ENCODE data around the gene SPECC1. TPM values are rescaled to one million over a fixed set of nuclear protein-coding genes. Genes with fewer than 3 reads are reported as not detected.

Gene SPECC1
- polyA plus RNA-seq, 1 of the 3 experiments (the other 2 are of a cell fraction) = 11.2 TPM

DNA sequence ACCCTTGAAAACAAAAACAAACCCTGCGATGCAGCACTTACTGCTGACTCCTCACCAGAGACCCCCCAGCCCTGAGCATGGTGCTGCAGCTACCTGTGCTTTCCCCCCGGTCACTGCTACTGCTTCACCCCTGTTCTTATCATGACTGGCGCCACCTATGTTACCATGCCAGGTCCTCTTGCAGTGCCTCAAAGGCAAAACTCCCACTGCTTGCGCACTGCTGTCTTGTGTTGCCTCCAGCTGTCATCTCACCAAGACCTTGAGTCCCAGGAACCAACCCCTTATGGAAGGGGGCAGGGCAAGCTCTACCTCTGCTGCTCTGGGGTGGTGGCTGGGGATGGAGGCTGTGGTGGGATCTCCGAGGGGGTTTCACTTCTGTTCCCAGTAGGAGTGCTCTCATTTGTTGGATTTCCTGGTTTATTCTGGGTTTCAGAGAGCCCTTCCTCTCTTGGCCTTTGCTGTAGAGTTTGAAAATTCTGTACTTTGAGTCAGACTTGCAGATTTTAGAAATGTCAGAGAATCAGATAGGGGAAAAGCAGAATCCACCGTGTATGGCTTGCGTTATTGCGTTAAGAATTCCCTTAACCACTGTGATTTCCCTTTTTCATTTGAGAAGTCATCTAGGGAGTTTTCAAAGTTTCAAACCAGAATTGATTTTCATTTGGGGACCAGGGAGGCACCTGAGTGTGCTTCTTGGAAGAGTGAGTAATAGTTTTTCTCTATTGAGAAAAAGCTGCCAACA, 96.6 kb downstream of the SPECC1 start:
- no peak overlapping the region for H3K4me3 ChIP-seq (ENCODE audit: low read depth in 2 of 2, low read length in 1 of 2)
- ChIA-PET CTCF (interaction anchor here (0.7 to 2.5 kb wide), 6 partner anchors 9 to 113 kb away, joined by 3 to 8 read pairs (median 3); partner anchors contain the start of gene SPECC1), POLR2A (no interaction called here)
- H3K79me2 ChIP-seq (ENCODE audit: insufficient read depth) = no peaks in the 10 kb centered on the region
- H3K27me3 ChIP-seq (ENCODE audit: insufficient read depth) = no peaks in the 10 kb centered on the region
- H2AFZ ChIP-seq (ENCODE audit: low read depth) = no peak overlapping the region
- peaks cover 0 to 6% of the 10 kb centered on the region in 2 experiments; a peak in 1 of 4 replicates for H3K4me1 ChIP-seq (ENCODE audit: control insufficient read depth in 1 of 2, insufficient read depth in 2 of 2, low read depth in 1 of 2, low read length in 1 of 2)
- H3K9me3 ChIP-seq = no peaks in the 10 kb centered on the region
- H3F3A ChIP-seq (replicated peaks; ENCODE audit: insufficient read depth) = no peaks in the 10 kb centered on the region
- no peaks in the 10 kb centered on the region for H4K20me1 ChIP-seq (ENCODE audit: insufficient read depth)
- H3K9ac ChIP-seq = no peak overlapping the region
- H3K36me3 ChIP-seq (replicated peaks in 1 of 2; ENCODE audit: control insufficient read depth in 1 of 2, insufficient read depth in 2 of 2, low read length in 1 of 2) = no peaks in the 10 kb centered on the region
- no peak overlapping the region for H3K4me2 ChIP-seq
- DNase-seq = no peak
- WGBS (ENCODE audit: low lambda C conversion rate) = 92% methylated on average over 8 of the region's 8 CpGs
- H3K27ac ChIP-seq (ENCODE audit: low read depth in 2 of 2, low read length in 1 of 2) = no peak overlapping the region
- no peaks in the 10 kb centered on the region for H3K9me2 ChIP-seq
- no peak for TF ChIP-seq POLR2AphosphoS5 (IDR thresholded peaks at IDR 0.05; ENCODE audit: low read depth, low read length)
- no peak for TF ChIP-seq GATA2 (CRISPR knock-in tag; IDR thresholded peaks at IDR 0.05)
- TF ChIP-seq SIN3A (IDR thresholded peaks at IDR 0.05; ENCODE audit: borderline replicate concordance, low read depth, low read length) = no peak
- TF ChIP-seq GABPA (IDR thresholded peaks at IDR 0.05; ENCODE audit: low read depth) = no peak
- TF ChIP-seq RAD21 (IDR thresholded peaks at IDR 0.05; ENCODE audit: low read length) = no peak
- TF ChIP-seq RCOR1 (IDR thresholded peaks at IDR 0.05; ENCODE audit: low read length) = no peak
- TF ChIP-seq, protein P1, sequence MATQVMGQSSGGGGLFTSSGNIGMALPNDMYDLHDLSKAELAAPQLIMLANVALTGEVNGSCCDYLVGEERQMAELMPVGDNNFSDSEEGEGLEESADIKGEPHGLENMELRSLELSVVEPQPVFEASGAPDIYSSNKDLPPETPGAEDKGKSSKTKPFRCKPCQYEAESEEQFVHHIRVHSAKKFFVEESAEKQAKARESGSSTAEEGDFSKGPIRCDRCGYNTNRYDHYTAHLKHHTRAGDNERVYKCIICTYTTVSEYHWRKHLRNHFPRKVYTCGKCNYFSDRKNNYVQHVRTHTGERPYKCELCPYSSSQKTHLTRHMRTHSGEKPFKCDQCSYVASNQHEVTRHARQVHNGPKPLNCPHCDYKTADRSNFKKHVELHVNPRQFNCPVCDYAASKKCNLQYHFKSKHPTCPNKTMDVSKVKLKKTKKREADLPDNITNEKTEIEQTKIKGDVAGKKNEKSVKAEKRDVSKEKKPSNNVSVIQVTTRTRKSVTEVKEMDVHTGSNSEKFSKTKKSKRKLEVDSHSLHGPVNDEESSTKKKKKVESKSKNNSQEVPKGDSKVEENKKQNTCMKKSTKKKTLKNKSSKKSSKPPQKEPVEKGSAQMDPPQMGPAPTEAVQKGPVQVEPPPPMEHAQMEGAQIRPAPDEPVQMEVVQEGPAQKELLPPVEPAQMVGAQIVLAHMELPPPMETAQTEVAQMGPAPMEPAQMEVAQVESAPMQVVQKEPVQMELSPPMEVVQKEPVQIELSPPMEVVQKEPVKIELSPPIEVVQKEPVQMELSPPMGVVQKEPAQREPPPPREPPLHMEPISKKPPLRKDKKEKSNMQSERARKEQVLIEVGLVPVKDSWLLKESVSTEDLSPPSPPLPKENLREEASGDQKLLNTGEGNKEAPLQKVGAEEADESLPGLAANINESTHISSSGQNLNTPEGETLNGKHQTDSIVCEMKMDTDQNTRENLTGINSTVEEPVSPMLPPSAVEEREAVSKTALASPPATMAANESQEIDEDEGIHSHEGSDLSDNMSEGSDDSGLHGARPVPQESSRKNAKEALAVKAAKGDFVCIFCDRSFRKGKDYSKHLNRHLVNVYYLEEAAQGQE (IDR thresholded peaks at IDR 0.05; ENCODE audit: low read depth, low read length) = no peak
- TF ChIP-seq, protein P2, sequence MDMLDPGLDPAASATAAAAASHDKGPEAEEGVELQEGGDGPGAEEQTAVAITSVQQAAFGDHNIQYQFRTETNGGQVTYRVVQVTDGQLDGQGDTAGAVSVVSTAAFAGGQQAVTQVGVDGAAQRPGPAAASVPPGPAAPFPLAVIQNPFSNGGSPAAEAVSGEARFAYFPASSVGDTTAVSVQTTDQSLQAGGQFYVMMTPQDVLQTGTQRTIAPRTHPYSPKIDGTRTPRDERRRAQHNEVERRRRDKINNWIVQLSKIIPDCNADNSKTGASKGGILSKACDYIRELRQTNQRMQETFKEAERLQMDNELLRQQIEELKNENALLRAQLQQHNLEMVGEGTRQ (IDR thresholded peaks at IDR 0.05; ENCODE audit: borderline replicate concordance, low read depth, low read length) = no peak
- no peak for TF ChIP-seq EP300 (IDR thresholded peaks at IDR 0.05; ENCODE audit: borderline replicate concordance in 1 of 2, low read depth in 1 of 2, low read length in 1 of 2)
- TF ChIP-seq RXRA (IDR thresholded peaks at IDR 0.05; ENCODE audit: borderline replicate concordance, low read depth) = no peak
- no peak for TF ChIP-seq EZH2phosphoT487 (IDR thresholded peaks at IDR 0.05; ENCODE audit: borderline replicate concordance, low read depth)
- TF ChIP-seq, protein P3, sequence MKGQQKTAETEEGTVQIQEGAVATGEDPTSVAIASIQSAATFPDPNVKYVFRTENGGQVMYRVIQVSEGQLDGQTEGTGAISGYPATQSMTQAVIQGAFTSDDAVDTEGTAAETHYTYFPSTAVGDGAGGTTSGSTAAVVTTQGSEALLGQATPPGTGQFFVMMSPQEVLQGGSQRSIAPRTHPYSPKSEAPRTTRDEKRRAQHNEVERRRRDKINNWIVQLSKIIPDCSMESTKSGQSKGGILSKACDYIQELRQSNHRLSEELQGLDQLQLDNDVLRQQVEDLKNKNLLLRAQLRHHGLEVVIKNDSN (IDR thresholded peaks at IDR 0.05; ENCODE audit: borderline replicate concordance, low read depth) = no peak
- TF ChIP-seq CHD2 (IDR thresholded peaks at IDR 0.05; ENCODE audit: low read length, partially characterized antibody) = no peak
- no peak for TF ChIP-seq SMC3 (IDR thresholded peaks at IDR 0.05; ENCODE audit: low read depth, low read length)
- TF ChIP-seq, protein P4, sequence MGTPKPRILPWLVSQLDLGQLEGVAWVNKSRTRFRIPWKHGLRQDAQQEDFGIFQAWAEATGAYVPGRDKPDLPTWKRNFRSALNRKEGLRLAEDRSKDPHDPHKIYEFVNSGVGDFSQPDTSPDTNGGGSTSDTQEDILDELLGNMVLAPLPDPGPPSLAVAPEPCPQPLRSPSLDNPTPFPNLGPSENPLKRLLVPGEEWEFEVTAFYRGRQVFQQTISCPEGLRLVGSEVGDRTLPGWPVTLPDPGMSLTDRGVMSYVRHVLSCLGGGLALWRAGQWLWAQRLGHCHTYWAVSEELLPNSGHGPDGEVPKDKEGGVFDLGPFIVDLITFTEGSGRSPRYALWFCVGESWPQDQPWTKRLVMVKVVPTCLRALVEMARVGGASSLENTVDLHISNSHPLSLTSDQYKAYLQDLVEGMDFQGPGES (IDR thresholded peaks at IDR 0.05; ENCODE audit: low read depth, low read length) = no peak
- TF ChIP-seq, protein P5, sequence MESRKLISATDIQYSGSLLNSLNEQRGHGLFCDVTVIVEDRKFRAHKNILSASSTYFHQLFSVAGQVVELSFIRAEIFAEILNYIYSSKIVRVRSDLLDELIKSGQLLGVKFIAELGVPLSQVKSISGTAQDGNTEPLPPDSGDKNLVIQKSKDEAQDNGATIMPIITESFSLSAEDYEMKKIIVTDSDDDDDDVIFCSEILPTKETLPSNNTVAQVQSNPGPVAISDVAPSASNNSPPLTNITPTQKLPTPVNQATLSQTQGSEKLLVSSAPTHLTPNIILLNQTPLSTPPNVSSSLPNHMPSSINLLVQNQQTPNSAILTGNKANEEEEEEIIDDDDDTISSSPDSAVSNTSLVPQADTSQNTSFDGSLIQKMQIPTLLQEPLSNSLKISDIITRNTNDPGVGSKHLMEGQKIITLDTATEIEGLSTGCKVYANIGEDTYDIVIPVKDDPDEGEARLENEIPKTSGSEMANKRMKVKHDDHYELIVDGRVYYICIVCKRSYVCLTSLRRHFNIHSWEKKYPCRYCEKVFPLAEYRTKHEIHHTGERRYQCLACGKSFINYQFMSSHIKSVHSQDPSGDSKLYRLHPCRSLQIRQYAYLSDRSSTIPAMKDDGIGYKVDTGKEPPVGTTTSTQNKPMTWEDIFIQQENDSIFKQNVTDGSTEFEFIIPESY (IDR thresholded peaks at IDR 0.05; ENCODE audit: borderline replicate concordance, low read depth) = no peak
- TF ChIP-seq, protein P6, sequence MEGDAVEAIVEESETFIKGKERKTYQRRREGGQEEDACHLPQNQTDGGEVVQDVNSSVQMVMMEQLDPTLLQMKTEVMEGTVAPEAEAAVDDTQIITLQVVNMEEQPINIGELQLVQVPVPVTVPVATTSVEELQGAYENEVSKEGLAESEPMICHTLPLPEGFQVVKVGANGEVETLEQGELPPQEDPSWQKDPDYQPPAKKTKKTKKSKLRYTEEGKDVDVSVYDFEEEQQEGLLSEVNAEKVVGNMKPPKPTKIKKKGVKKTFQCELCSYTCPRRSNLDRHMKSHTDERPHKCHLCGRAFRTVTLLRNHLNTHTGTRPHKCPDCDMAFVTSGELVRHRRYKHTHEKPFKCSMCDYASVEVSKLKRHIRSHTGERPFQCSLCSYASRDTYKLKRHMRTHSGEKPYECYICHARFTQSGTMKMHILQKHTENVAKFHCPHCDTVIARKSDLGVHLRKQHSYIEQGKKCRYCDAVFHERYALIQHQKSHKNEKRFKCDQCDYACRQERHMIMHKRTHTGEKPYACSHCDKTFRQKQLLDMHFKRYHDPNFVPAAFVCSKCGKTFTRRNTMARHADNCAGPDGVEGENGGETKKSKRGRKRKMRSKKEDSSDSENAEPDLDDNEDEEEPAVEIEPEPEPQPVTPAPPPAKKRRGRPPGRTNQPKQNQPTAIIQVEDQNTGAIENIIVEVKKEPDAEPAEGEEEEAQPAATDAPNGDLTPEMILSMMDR (IDR thresholded peaks at IDR 0.05) = no peak
